Gastroesophageal sphincter (tissue), 3 donors: ENCODE data around the gene PPP6R3.

Experiments used
- EP300 ChIP-seq: sonication (generic); formaldehyde crosslinking; IDR thresholded peaks from one replicate; pipeline ENCODE4 v1.6.1; 2017; ENCODE audit warnings: antibody characterized with exemption, mild to moderate bottlenecking
- POLR2A ChIP-seq, 2 donors: fragments of 450-650 bp; IDR thresholded peaks; one replicate each; pipeline ENCODE4 v1.6.1; 2017; ENCODE audit warnings: antibody characterized with exemption in 2 of 2, mild to moderate bottlenecking in 2 of 2, moderate library complexity in 1 of 2
- TF ChIP-seq, protein P1 (sequence below), 4 experiments: fragments of 200-600 bp in 2 of 4; fragments of 450-650 bp in 2 of 4; sonication (generic) in 1 of 4; IDR thresholded peaks; one replicate each; pipeline ENCODE4 v1.5.1; 2017 to 2019; ENCODE audit warnings: antibody characterized with exemption in 4 of 4, mild to moderate bottlenecking in 2 of 4, moderate library complexity in 2 of 4

DNA sequence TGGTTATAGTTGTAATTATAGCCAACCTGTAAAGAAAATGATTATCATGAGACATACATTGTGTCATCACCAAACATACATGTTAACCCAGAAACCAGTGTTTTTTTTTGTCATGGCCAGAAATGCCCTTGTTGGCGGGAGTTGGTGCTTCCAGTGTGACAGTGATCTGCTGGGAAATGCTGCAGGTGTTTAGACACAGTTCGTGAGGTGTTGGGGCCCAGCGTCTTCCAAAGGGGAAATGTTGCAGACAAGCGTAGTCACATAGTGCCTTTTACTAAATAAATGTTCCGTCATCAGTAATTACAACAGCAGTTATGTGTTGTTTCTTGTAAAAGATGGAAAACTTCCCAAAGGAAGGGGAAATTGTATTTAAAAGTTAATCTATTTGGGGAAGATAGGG, 131.2 kb downstream of the PPP6R3 start:
- TF ChIP-seq, protein P1, sequence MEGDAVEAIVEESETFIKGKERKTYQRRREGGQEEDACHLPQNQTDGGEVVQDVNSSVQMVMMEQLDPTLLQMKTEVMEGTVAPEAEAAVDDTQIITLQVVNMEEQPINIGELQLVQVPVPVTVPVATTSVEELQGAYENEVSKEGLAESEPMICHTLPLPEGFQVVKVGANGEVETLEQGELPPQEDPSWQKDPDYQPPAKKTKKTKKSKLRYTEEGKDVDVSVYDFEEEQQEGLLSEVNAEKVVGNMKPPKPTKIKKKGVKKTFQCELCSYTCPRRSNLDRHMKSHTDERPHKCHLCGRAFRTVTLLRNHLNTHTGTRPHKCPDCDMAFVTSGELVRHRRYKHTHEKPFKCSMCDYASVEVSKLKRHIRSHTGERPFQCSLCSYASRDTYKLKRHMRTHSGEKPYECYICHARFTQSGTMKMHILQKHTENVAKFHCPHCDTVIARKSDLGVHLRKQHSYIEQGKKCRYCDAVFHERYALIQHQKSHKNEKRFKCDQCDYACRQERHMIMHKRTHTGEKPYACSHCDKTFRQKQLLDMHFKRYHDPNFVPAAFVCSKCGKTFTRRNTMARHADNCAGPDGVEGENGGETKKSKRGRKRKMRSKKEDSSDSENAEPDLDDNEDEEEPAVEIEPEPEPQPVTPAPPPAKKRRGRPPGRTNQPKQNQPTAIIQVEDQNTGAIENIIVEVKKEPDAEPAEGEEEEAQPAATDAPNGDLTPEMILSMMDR (IDR thresholded peaks at IDR 0.05), result no peak
- no peak for TF ChIP-seq POLR2A (IDR thresholded peaks at IDR 0.05)
- no peak for TF ChIP-seq EP300
